A549 (cell line): ENCODE results near the gene TTN. TPM values are rescaled to one million over a fixed set of nuclear protein-coding genes. Genes with fewer than 3 reads are reported as not detected.

Source experiments
- ATAC-seq, 2 experiments: fragments of 200-7000 bp in 1 of 2; fragments of >200 bp in 1 of 2; cut with Nextera tagmentation in 1 of 2; cut with Tn5 transposase in 1 of 2; 3 replicates each; pipeline versions ENCODE4 v1.8.0 to v1.9.1; 2018 to 2020; ENCODE audit warnings: mild to moderate bottlenecking in 1 of 2, moderate library complexity in 1 of 2
- CTCF ChIA-PET: fragments of 300-600 bp; sonication (Branson Sonifier 250); formaldehyde crosslinking; extraction: SDS; loops from one replicate; lab custom pipeline; 2021; ENCODE audit warnings: antibody characterized with exemption, inconsistent platforms; lab: Yijun Ruan, JAX
- POLR2A ChIA-PET: fragments of 350-600 bp; formaldehyde crosslinking; extraction: SDS; loops from one replicate; lab custom pipeline; 2021; ENCODE audit warnings: antibody characterized with exemption, inconsistent platforms; lab: Yijun Ruan, JAX
- DNase-seq, 2 experiments: peaks; one replicate each; pipeline versions ENCODE4 v3.0.0 to v3.0.0-alpha.2; 2011 to 2016; ENCODE audit warnings: low read depth in 1 of 2, low spot score in 1 of 2
- FAIRE-seq: peaks from 2 replicates; lab custom pipeline; 2011; peaks lifted over from hg19 to GRCh38; lab: Jason Lieb, UNC
- H3K27ac ChIP-seq, 2 experiments: fragments of >200 bp; sonication (Bioruptor Twin); formaldehyde crosslinking; 3 replicates each; pipeline ENCODE4 v1.5.1; 2016 to 2017
- H3K4me1 ChIP-seq: fragments of >200 bp; sonication (Bioruptor Twin); formaldehyde crosslinking; 3 replicates; pipeline ENCODE4 v1.6.1; 2016
- H3K4me2 ChIP-seq: fragments of >200 bp; sonication (Bioruptor Twin); formaldehyde crosslinking; 3 replicates; pipeline ENCODE4 v1.6.1; 2016
- H3K4me3 ChIP-seq: fragments of >200 bp; sonication (Bioruptor Twin); formaldehyde crosslinking; 3 replicates; pipeline ENCODE4 v1.5.1; 2016
- H3K9me3 ChIP-seq: fragments of >200 bp; sonication (Bioruptor Twin); formaldehyde crosslinking; 3 replicates; pipeline ENCODE4 v1.6.1; 2016
- ATOH8 ChIP-seq: fragments of 250-450 bp; sonication (Bioruptor Pico); IDR thresholded peaks from 2 replicates; pipeline ENCODE4 v1.5.0; 2020; ENCODE audit warnings: low read depth, mild to moderate bottlenecking, moderate library complexity
- BHLHE40 ChIP-seq: IDR thresholded peaks from 2 replicates; pipeline ENCODE4 v1.6.1; 2012; ENCODE audit warnings: low read depth, low read length, inconsistent platforms
- CBX2 ChIP-seq: fragments of 200-600 bp; sonication (generic); IDR thresholded peaks from 2 replicates; pipeline ENCODE4 v1.6.1; 2016; ENCODE audit warnings: low read depth, mild to moderate bottlenecking, borderline replicate concordance
- CBX8 ChIP-seq: fragments of 200-600 bp; sonication (generic); IDR thresholded peaks from 2 replicates; pipeline ENCODE4 v1.6.1; 2016
- CEBPB ChIP-seq, 2 experiments: fragments of >200 bp in 1 of 2; sonication (Bioruptor Twin) in 1 of 2; formaldehyde crosslinking in 1 of 2; IDR thresholded peaks; 2 replicates each; pipeline ENCODE4 v1.6.1; 2012 to 2016
- CTCF ChIP-seq: fragments of >200 bp; sonication (Bioruptor Twin); formaldehyde crosslinking; IDR thresholded peaks from 3 replicates; pipeline ENCODE4 v1.5.1; 2016
- EHMT2 ChIP-seq: fragments of 200-600 bp; sonication (generic); IDR thresholded peaks from 2 replicates; pipeline ENCODE4 v1.6.1; 2016; ENCODE audit warnings: antibody characterized with exemption, low read depth, mild to moderate bottlenecking, moderate library complexity
- EP300 ChIP-seq, 2 experiments: fragments of >200 bp; sonication (Bioruptor Twin); formaldehyde crosslinking; IDR thresholded peaks; 2 replicates in 1 of 2; 3 replicates in 1 of 2; pipeline ENCODE4 v1.6.1; 2016 to 2017
- ESRRA ChIP-seq: fragments of 150-350 bp; IDR thresholded peaks from 2 replicates; pipeline ENCODE4 v1.6.1; 2014; ENCODE audit warnings: mild to moderate bottlenecking, low read length, borderline replicate concordance
- FOSB ChIP-seq: fragments of 250-450 bp; sonication (Bioruptor Pico); IDR thresholded peaks from 2 replicates; pipeline ENCODE4 v1.5.0; 2020; ENCODE audit warnings: mild to moderate bottlenecking, moderate library complexity
- FOSL2 ChIP-seq, 2 experiments: fragments of 450-650 bp in 1 of 2; fragments of >200 bp in 1 of 2; sonication (Bioruptor Twin) in 1 of 2; formaldehyde crosslinking; IDR thresholded peaks; 2 replicates each; pipeline versions ENCODE4 v1.5.0 to v1.6.1; 2016 to 2020; ENCODE audit warnings: mild to moderate bottlenecking in 1 of 2, moderate library complexity in 1 of 2
- HEYL ChIP-seq: fragments of 250-450 bp; sonication (Bioruptor Pico); IDR thresholded peaks from 2 replicates; pipeline ENCODE4 v1.8.0; 2021; ENCODE audit warnings: mild to moderate bottlenecking, moderate library complexity
- HOXA7 ChIP-seq: fragments of 250-450 bp; sonication (Bioruptor Pico); IDR thresholded peaks from 2 replicates; pipeline ENCODE4 v1.5.0; 2020; ENCODE audit warnings: mild to moderate bottlenecking, moderate library complexity
- HOXB13 ChIP-seq: fragments of 250-450 bp; sonication (Bioruptor Pico); IDR thresholded peaks from 2 replicates; pipeline ENCODE4 v1.5.0; 2020; ENCODE audit warnings: low read depth, mild to moderate bottlenecking, moderate library complexity
- JUN ChIP-seq, 2 experiments: fragments of >200 bp; sonication (Bioruptor Twin); formaldehyde crosslinking; IDR thresholded peaks; 2 replicates in 1 of 2; 3 replicates in 1 of 2; pipeline ENCODE4 v1.6.1; 2016 to 2017
- KDM1A ChIP-seq: fragments of 200-600 bp; sonication (generic); IDR thresholded peaks from 2 replicates; pipeline ENCODE4 v1.6.1; 2016; ENCODE audit warnings: low read depth, mild to moderate bottlenecking
- KDM5A ChIP-seq: fragments of 200-600 bp; sonication (generic); IDR thresholded peaks from 2 replicates; pipeline ENCODE4 v1.6.1; 2016; ENCODE audit warnings: antibody characterized with exemption, mild to moderate bottlenecking
- MYC ChIP-seq: IDR thresholded peaks from 2 replicates; pipeline ENCODE4 v1.6.1; 2012; ENCODE audit warnings: mild to moderate bottlenecking, inconsistent platforms, low read length, improper control_type of control experiment, borderline replicate concordance
- NFE2L2 ChIP-seq: fragments of 150-350 bp; conservative IDR thresholded peaks from 2 replicates; pipeline ENCODE4 v1.6.1; 2014; ENCODE audit warnings: low read length
- NPAS2 ChIP-seq: fragments of 250-450 bp; sonication (Bioruptor Pico); IDR thresholded peaks from 2 replicates; pipeline ENCODE4 v1.8.0; 2022; ENCODE audit warnings: mild to moderate bottlenecking, moderate library complexity, borderline replicate concordance
- NR3C1 ChIP-seq: fragments of >200 bp; sonication (Bioruptor Twin); formaldehyde crosslinking; IDR thresholded peaks from 3 replicates; pipeline ENCODE4 v1.6.1; 2017
- RAD21 ChIP-seq, 2 experiments: fragments of >200 bp in 1 of 2; sonication (Bioruptor Twin) in 1 of 2; formaldehyde crosslinking in 1 of 2; IDR thresholded peaks in 1 of 2; conservative IDR thresholded peaks in 1 of 2; 2 replicates in 1 of 2; 3 replicates in 1 of 2; pipeline ENCODE4 v1.6.1; 2012 to 2018; ENCODE audit warnings: inconsistent platforms in 1 of 2
- REST ChIP-seq: fragments of 200-600 bp; sonication (generic); IDR thresholded peaks from 2 replicates; pipeline ENCODE4 v1.6.1; 2016; ENCODE audit warnings: antibody characterized with exemption, mild to moderate bottlenecking, moderate library complexity
- RFX5 ChIP-seq: fragments of 450-650 bp; IDR thresholded peaks from 2 replicates; pipeline ENCODE4 v1.7.1; 2014; ENCODE audit warnings: antibody characterized with exemption, mild to moderate bottlenecking, moderate library complexity
- SMC3 ChIP-seq: fragments of >200 bp; sonication (Bioruptor Twin); formaldehyde crosslinking; IDR thresholded peaks from 3 replicates; pipeline ENCODE4 v1.6.1; 2018; ENCODE audit warnings: inconsistent platforms
- TFCP2L1 ChIP-seq: fragments of 250-450 bp; sonication (Bioruptor Pico); IDR thresholded peaks from 2 replicates; pipeline ENCODE4 v1.5.0; 2021; ENCODE audit warnings: mild to moderate bottlenecking
- ZFP36 ChIP-seq: fragments of 450-650 bp; IDR thresholded peaks from 2 replicates; pipeline ENCODE4 v1.6.1; 2014; ENCODE audit warnings: borderline replicate concordance; ENCODE audit not compliant: partially characterized antibody
- WGBS: methylation state at CpG from one replicate; pipeline ENCODE4 v1.1.6; 2017; ENCODE audit errors: missing lambda C conversion rate; 5-methylcytosine and 5-hydroxymethylcytosine counted together
- polyA plus RNA-seq, 4 experiments: library from polyadenylated mRNA; depleted of rRNA in 3 of 4; stranded (reverse); fragments of >200 nt; fragmentation: RNase III in 1 of 4; extraction: RNeasy Plus Mini Kit Qiagen cat#74134 plus additional on column Dnase treatment in 1 of 4; gene quantifications; 2 replicates in 3 of 4; 3 replicates in 1 of 4; pipeline ENCODE4 v1.2.3, GENCODE V29; 2011 to 2017

TTN gene
- polyA plus RNA-seq, 2 of the 4 experiments (the other 2 are of a cell fraction): under 0.01 TPM; not detected in 1

- H3K9me3 ChIP-seq: no peaks in the 10 kb centered on the region
- CTCF ChIA-PET: no interaction called here
- no peaks in the 10 kb centered on the region for H3K4me1 ChIP-seq
- WGBS: 47% methylated on average over 6 of the region's 6 CpGs
- DNase-seq (no peak), ATAC-seq (no peak), FAIRE-seq (no peak)
- H3K27ac ChIP-seq: no peak overlapping the region
- TF ChIP-seq REST (no peak), JUN (IDR thresholded peaks at IDR 0.05) (no peak), CBX8 (no peak), HEYL (no peak), HOXA7 (CRISPR knock-in tag) (no peak), ESRRA (no peak), ZFP36 (no peak), FOSB (CRISPR knock-in tag) (no peak), SMC3 (no peak), NPAS2 (no peak), EHMT2 (no peak), BHLHE40 (no peak), EP300 (IDR thresholded peaks at IDR 0.05) (no peak), CBX2 (no peak), TFCP2L1 (CRISPR knock-in tag) (no peak), KDM5A (no peak), FOSL2 (IDR thresholded peaks at IDR 0.05) (no peak), FOSL2 (CRISPR knock-in tag; IDR thresholded peaks at IDR 0.05) (no peak)
- H3K4me2 ChIP-seq: no peak overlapping the region
- no peak overlapping the region for H3K4me3 ChIP-seq
- POLR2A ChIA-PET: no interaction called here
Measured at GRCh38 chr2:178702361-178702760, 104.9 kb downstream of the TTN start.

GRCh38 chr2:178700922-178701342 is 106.3 kb downstream of the TTN start:
- ATAC-seq: peak in 1 of 2 experiments; percentile 43; a peak in 1 of 6 replicates
- H3K4me3 ChIP-seq: no peak overlapping the region

More at GRCh38 chr2:178700922-178701342, 106.3 kb downstream of the TTN start:
- TF ChIP-seq NFE2L2: no peak
- TF ChIP-seq MYC: no peak
- no peak for TF ChIP-seq NR3C1
- TF ChIP-seq CBX2: no peak
- TF ChIP-seq KDM1A: no peak
- TF ChIP-seq CTCF: peak; percentile 76
- no peak for TF ChIP-seq ATOH8 (CRISPR knock-in tag)
- no peak for TF ChIP-seq HOXB13
- peak; percentile 91 to 96 for TF ChIP-seq CEBPB (IDR thresholded peaks at IDR 0.05)
- no peak for TF ChIP-seq HOXA7 (CRISPR knock-in tag)
- TF ChIP-seq RFX5: no peak
- TF ChIP-seq RAD21 (conservative IDR thresholded peaks at IDR 0.05 in 1 of 2, IDR thresholded peaks at IDR 0.05 in 1 of 2): peak; percentile 19 to 43; a peak in 3 of 5 replicates
- TF ChIP-seq, all 56 proteins: peak for 3
- Histone ChIP-seq H3K9me3 (no peaks in the 10 kb centered on the region), H3K4me2 (peak overlapping the region; percentile 26; the same call in 1 of the 3 replicates), H3K27ac (no peak overlapping the region), H3K4me1 (no peaks in the 10 kb centered on the region)
- POLR2A ChIA-PET: interaction anchor here (0.6 kb wide), 1 partner anchor 249 kb away, joined by 11 read pairs; no protein-coding TSS in a partner anchor
- peak; percentile 28 for FAIRE-seq
- peak; percentile 2 to 48 for DNase-seq
- WGBS: 26% methylated on average over 9 of the region's 9 CpGs
- CTCF ChIA-PET: interaction anchor here (0.6 to 1.4 kb wide), 10 partner anchors 10 to 657 kb away, joined by 3 to 7 read pairs (median 3); no protein-coding TSS in a partner anchor
